HG03432 (cell line): Measurements from ENCODE around the gene COL18A1.

Experiments
- ATAC-seq: cut with Tn5 transposase; IDR thresholded peaks from one replicate; pipeline ENCODE4 v1.9.1; 2021; ENCODE audit warnings: mild to moderate bottlenecking, moderate library complexity; ENCODE audit not compliant: unreplicated experiment

COL18A1 gene

DNA sequence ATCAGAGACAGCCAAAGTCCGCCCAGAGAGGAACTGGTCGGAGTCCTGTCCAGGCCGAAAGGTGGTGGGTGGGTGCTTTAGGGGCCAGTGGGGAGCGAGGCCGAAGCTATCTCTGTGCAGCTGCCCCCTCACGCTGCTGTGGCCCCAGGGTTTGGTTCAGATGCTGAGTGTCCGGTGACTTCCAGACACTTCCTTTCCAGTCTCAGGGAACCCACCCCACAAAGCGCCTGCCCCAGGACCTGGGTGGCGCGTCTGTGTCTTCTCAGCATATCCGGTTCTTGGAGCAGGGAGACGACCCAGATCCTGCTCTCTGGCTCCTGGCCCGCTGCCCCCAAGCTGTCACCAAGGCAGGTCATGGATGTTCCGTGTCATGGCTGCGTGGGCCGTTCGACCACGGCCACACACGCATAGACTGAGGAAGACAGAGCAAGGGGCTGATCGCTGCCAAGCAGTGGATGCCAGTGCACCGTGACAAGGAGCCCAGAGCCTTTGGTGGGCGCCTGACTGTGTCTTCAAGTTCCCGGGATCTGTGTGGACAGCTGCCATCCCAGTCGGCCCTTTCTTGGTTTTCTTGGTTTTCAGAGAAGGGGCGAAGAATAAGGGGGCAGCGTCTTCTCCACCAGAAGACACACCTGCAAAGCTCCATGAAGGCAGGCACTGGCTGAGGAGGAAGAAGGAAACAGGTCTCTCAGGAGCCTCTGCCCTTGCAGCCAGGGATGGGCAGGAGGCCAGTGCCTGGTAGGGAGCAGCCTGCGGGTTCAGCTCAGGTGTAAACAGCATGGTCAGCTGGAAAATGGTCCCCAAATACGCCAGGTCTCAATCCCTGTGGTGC lies 22.9 kb upstream of the COL18A1 start:
- no peak for ATAC-seq

- no peak for ATAC-seq
Measured at GRCh38 chr21:45382697-45382997, 22.3 kb upstream of the COL18A1 start.

DNA sequence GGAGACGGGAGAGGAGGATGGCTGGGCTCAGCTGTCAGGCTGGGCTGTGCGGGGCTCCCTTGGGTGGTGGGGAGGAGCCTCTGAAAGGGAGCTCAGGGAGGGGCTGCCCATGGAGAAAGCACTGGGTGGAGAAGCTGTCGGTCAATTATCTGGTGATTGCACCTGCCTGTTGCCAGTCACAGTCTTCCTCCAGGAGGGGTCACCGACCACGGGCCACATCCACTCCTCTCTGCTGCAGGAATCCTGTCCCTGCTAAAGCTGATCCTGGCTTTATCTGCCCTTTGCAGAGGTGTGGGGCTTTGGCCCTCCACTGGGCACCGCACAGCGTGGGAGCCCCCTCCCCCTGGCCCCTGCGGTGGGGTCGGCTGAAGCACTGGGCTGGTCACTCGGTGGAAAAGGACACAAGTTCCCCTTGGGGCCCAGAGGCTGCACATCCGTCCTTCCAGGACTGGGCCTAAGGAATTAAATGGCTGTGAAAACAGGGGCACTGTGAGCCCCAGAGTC lies 21.8 kb upstream of the COL18A1 start:
- no peak for ATAC-seq

DNA sequence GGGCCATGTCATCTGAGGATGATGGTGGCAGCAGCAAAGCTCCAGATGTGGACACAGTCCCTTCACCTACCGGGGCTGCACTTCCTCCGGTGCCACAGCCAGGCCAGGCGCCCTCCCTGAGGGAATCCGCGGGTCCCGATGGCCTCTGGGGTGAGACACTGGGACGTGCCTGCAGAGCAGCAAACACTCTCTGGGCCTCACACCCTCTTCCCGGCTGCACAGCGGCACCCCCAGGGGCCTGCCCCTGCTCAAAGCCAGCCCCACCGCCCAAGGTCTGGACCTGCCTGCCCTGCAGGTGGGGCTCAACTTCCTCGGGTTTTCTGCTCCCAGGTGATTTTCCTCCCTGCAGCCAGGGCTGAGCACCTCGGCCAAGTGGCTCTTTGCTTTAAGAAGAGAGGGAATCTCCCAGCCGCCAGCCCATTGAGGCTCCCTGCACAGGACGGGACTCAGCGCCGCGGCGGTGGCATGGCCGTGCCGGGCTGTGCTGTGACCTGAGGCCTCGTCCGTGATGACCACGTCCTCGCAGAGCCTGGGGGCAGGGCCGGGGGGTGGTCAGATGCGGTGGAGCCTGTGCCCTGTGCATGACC lies 21.3 kb upstream of the COL18A1 start:
- no peak for ATAC-seq

DNA sequence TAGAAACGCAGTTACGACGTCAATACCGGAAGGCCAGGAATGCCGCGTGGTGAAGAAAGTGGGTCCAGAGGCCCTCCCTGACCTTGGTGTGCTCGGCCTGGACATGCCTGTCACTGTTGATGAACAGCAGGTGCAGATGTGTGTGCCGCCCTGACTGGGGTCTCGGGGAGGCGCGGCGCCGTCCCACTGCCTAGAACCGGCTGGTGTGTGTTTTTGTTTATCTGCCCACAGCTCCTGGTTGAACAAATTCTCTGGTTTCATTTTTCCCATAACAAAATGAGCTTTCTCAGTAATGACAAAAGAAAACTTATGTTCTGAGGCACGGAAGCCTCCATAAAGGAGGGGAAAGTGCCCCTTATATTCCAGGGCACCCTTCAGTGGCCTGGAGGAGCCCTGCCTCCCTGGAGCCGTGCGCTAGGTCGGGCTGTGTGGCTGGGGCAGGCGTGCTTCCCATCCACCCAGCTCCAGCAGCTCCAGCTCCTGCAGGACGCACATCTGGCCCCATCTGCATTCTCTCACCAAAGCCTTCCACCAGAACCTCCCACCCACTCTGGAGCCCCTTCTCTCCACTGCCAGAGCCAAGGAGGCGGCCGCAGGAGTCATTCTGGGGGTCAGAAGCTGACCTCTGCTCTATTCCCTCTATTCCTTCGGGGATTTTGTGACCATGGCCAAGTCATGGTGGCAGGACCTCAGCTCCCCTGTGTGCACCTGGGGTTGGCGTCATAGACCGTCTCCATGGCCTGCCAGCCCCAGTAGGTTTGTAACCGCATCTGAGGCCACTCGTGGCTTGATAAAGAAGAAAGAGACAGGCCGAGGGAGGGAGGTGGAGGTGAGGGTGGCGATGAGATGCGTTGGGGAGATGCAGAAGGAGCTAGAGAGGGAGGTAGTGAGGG lies 20.1 kb upstream of the COL18A1 start:
- no peak for ATAC-seq

DNA sequence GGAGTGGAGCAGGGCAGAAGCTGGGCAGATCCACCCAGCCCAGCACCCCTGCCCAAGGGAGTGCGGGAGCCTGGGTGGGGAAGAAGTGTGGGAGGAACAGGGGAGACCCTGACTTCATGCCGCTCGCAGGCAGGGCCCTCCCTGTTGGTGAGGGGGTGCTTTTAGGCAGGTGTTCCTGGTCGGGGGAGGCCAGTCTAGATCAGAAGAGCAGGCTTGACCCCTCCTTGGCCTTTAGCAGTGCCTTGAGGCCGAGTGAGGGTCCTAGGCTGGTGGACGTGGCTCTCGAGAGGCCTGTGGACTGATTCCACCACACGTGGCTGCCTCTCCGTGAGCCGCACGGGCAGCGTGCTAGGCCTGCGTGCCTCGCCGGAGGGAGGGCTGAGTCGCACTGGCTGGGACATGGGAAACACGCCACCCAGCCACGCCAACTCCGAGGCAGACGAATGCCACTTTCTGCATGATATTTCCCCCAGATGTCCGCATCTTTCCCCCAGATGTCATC lies 19.4 kb upstream of the COL18A1 start:
- no peak for ATAC-seq

- no peak for ATAC-seq
Measured at GRCh38 chr21:45386336-45386727, 18.6 kb upstream of the COL18A1 start.

DNA sequence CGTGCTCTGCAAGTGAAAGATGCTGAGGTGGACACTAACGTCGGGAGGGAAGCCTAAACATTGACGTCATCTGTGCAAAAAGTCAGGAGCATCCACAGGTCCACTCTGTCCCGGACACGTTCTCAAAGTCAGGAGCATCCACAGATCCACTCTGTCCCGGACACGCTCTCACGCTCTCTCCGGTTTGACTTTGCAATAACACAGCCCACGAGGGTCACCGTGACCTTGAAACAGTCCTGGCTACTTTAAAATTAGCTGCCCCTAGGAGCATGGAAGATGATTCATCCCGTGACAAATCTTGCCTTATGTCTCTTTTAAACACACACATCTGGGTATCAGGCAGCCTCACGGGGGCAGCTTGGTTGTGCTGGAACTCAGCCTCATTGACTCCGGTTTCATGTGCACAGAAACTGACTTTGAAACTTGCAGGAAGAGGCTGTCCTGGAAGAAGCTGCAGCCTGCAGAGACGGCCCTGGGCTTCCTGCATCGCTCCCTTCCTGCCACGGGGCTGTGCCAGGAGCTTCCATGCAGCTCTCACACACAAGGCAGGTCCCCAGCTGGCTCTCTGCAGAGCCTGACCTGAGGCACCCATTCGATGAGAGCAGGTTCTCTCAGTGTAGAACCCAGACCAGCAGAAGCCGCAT lies 18.1 kb upstream of the COL18A1 start:
- no peak for ATAC-seq

DNA sequence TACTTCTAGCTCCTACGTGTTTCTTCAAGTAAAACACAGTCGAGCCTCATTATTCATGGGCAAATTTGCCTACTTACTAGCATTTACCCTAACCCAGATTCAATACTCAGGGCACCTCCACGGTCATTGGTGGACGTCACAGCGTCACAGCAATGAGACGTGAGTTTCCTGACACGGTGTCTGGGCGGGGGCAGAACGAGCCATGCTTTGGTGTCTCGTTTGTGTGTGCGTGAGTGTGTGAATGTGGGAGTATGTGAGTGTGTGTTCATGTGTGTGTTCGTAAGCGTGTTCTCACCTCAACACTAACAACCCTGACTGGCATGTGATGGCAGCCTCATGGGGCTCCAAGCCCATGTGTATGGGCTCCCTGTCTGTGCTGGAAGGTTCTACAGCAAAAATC lies 17.5 kb upstream of the COL18A1 start:
- ATAC-seq, result no peak

DNA sequence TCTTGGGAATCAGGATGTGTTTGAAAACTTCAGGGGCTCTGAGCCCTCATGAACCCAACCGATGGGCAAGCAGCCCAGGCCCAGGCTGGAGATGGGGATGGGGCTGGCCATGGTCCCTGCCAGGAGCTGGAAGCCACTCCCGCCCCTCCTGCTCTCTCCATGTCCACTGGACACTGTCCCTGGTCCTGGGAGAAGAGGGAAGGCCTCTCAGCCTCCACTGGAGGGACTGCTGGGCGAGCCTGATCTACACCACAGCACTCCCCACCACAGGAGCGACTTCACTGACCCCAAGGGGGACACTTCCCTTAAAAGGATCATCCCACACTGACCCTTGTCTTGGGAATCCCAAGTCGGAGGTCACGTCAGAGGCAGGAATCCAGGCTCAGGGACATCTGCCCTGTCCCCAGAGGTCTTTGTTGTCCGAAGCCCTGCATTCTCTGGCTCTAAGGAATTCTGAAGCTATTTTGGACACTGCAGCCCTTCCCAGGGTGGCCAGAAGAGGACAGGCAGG lies 16.9 kb upstream of the COL18A1 start:
- no peak for ATAC-seq

GRCh38 chr21:45388611-45389296 lies 16.2 kb upstream of the COL18A1 start:
- ATAC-seq, result no peak

DNA sequence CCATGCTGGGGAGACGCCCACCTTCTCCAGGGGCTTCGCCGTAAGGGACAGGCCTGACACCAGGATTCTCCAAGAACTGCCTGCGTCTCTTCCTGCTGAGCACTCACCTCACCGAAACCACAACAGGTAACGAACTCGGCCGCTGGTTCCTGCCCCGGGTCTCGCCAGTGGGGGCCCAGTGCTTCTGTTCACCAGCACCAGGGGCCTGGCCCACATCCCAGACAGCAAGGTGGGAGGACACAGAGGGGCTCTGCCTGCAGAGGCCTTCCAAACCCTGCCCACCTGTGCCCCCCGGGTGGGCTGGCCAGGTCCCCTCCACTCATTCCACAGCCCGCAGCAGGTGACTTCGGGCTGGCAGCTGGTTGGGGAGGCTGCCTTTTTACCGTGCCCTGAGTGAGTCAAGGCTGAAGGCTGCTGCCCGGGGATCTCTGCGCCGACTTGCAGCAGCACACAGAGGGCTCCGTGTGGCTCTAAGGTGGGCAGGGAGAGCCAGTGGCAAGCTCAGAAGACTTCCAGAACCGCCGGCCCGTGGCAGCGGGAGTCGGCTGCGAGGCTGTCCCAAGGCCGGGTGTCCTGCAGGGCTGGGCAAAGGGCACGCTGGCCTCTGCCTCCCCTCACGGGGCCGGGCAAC lies 14.7 kb upstream of the COL18A1 start:
- no peak for ATAC-seq

DNA sequence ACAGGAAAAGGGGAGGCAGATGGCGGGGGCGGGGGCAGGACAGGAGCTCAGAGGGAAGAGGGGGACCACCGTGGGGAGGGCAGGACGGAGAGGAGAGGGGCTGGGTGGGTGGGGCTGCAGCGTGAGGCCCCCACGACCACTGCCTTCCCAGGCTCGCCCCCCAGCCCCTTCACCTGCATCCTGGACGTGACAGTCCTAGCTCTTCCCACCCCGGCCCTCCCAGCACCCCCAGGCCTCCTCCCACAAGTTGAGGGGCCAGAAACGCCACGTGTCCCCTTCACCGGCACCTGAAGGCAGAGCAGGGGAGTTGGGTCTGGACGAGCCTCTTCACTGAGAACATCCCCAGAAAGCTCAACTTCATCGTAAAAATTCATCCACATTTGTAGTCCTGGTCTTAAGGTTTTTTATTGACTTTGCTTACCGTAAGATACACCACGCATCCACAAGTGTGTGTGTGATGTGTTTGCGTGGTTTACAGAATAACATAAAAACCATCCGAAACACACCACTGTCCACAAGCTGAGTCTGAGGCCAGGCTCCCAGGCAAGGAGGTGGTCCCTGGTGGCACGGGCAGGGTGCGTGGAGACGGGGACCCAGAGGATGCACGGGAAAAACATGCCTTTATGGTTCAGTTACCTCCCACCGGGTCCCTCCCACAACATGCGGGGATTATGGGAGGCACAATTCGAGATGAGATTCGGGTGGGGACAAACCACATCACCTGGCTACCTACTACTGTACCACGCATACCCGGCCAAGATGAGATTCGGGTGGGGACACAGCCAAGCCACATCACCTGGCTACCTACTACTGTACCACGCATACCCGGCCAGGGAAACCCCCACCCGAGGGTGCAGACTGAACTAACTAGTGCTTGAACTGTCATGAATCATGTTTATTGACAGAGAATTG lies 13.9 kb upstream of the COL18A1 start:
- ATAC-seq, result no peak

DNA sequence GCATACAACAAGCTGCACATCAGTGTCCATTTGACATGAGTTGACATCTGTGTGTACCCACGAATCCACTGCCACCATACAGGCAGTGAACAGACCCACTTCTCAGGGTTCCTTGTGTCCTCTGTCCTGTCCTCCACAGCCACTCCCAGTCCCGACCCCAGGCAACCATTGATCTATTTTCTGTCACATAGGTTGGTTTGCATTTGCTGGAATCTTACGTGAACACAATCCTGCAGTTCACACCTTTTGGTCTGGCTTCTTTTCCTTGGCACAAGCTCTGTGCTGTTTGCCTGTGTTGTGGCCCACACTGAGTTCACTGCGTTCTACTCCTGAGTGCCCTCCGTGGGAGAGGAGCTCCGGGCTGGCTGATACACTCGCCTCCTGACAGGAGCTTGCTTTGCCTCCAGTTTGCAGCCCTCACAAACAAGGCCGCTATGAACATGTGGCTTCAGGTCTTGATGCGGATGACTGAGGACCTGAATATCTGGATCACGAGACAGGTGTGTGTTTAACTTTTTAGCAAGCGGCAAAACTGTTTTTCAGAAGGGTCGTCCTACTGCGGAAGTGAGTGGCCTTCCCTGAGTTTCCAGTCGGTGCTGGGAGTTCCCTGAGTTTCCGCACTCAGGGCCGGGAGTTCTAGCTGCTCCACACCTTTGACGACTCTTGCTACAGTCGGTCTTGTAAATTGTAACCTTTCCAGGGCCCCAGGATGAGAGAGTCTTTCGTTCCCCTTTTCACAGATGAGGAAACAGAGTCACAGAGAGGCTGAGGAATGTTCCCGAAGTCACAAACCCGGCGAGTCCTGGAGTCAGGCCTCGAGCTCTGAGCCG lies 13.0 kb upstream of the COL18A1 start:
- no peak for ATAC-seq

- no peak for ATAC-seq
Measured at GRCh38 chr21:45392573-45392971, 12.4 kb upstream of the COL18A1 start.

GRCh38 chr21:45393021-45393420 lies 11.9 kb upstream of the COL18A1 start:
- ATAC-seq, result no peak

DNA sequence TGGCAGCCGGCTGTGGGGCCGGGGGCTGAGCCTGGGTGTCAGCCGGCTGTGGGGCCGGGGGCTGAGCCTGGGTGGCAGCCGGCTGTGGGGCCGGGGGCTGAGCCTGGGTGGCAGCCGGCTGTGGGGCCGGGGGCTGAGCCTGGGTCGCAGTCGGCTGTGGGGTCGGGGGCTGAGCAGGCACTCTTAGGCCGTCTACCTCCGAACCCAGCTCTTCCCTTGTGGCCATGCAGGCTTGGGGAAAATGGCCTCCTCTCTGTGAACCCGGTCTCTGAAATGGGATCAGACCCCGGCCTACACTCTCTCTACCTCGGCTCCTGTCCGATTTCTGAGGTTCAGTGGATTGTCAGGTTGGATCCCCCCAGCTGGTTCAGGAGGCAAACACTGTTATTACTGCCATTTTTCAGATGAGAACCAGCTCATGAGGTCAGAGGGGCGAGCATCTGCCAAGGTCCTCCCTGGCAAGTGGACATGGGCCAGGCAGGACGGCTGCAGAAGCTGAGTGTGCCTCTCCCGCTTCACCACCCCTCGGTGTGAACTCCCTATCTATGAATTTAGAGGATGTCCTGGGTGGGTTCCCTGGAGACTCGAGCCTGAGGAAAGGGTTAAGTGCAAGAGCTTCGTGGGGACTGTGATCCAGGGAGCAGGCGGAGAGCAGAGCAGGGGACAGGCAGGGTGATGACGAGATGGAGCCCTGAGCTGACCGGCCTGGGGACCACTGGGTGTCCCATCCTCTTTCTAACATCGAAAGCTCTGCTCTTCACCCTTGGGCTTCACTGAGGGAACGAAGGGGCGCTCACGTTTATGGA lies 10.9 kb upstream of the COL18A1 start:
- ATAC-seq, result no peak
